H7 (cell line): ENCODE measurements around the gene ARR3. TPM values are rescaled to one million over a fixed set of nuclear protein-coding genes. Genes with fewer than 3 reads are reported as not detected.
"Not testable (repeated sequence)": the region's sequence is repeated elsewhere in the genome, so short reads cannot be mapped to it uniquely, and the experiment has no call there.

Experiments
- DNase-seq: peaks from one replicate; pipeline ENCODE4 v3.0.0; 2012
- H3K27me3 ChIP-seq: 2 replicates; pipeline ENCODE4 v1.6.0; 2011; ENCODE audit warnings: mild to moderate bottlenecking, low read length; ENCODE audit not compliant: control insufficient read depth, insufficient read depth
- H3K36me3 ChIP-seq: replicated peaks from 2 replicates; pipeline ENCODE4 v1.5.1; 2011; ENCODE audit warnings: low read length; ENCODE audit not compliant: control insufficient read depth, insufficient read depth
- H3K4me3 ChIP-seq: 2 replicates; pipeline ENCODE4 v1.5.1; 2011; ENCODE audit warnings: low read depth, mild to moderate bottlenecking, control low read depth, low read length, moderate library complexity; ENCODE audit not compliant: insufficient read depth
- total RNA-seq: library from RNA; depleted of rRNA; stranded (reverse); fragments of >200 nt; shearing (Covaris generic); gene quantifications from 2 replicates; pipeline ENCODE4 v1.2.3, GENCODE V29; 2014; rRNA removed

Gene ARR3
- total RNA-seq, 1 experiment from 2014 or later: not detected

GRCh38 chrX:70301716-70302115 is 33.6 kb downstream of the ARR3 start:
- peaks cover 3% of the 10 kb centered on the region for H3K36me3 ChIP-seq
- H3K4me3 ChIP-seq: no peak overlapping the region
- no peak for DNase-seq
- H3K27me3 ChIP-seq: no peaks in the 10 kb centered on the region

GRCh38 chrX:70313503-70313902 is 45.4 kb downstream of the ARR3 start:
- Histone ChIP-seq H3K36me3 (no peaks in the 10 kb centered on the region), H3K27me3 (no peaks in the 10 kb centered on the region), H3K4me3 (no peak overlapping the region)
- DNase-seq: no peak

- no peak overlapping the region for H3K4me3 ChIP-seq
- no peaks in the 10 kb centered on the region for H3K27me3 ChIP-seq
- no peak for DNase-seq
- no peaks in the 10 kb centered on the region; the same call in 1 of the 2 replicates for H3K36me3 ChIP-seq
Measured at GRCh38 chrX:70322784-70323183, 54.6 kb downstream of the ARR3 start.

GRCh38 chrX:70323628-70324027 is 55.5 kb downstream of the ARR3 start:
- not testable (repeated sequence) for H3K4me3 ChIP-seq, H3K36me3 ChIP-seq, H3K27me3 ChIP-seq, DNase-seq

GRCh38 chrX:70324326-70324725 is 56.2 kb downstream of the ARR3 start:
- no peak for DNase-seq
- H3K4me3 ChIP-seq: no peak overlapping the region
- H3K27me3 ChIP-seq: no peaks in the 10 kb centered on the region
- no peaks in the 10 kb centered on the region for H3K36me3 ChIP-seq

GRCh38 chrX:70331161-70331560 is 63.0 kb downstream of the ARR3 start:
- Histone ChIP-seq H3K4me3 (no peak overlapping the region), H3K36me3 (peaks cover 1% of the 10 kb centered on the region; the same call in 1 of the 2 replicates), H3K27me3 (no peaks in the 10 kb centered on the region)
- DNase-seq: no peak

Other genes starting within 250 kb of the ARR3 start
- gene AWAT2, start 218.4 kb upstream of the ARR3 start, total RNA-seq: 0.26 TPM in 1 of 2 replicates, not detected in the other
- not detected in 2 replicates for gene OTUD6A, start 205.9 kb upstream of the ARR3 start, total RNA-seq
- 47.5 and 57.2 TPM in 2 replicates for gene IGBP1, start 134.9 kb upstream of the ARR3 start, total RNA-seq
- 0.07 TPM in 1 of 2 replicates, not detected in the other for gene DGAT2L6, start 90.9 kb upstream of the ARR3 start, total RNA-seq
- not detected in 2 replicates for gene AWAT1, start 33.7 kb upstream of the ARR3 start, total RNA-seq
- not detected in 2 replicates for gene P2RY4, start 8.1 kb upstream of the ARR3 start, total RNA-seq
- gene RAB41, start 13.8 kb downstream of the ARR3 start, total RNA-seq: not detected in 2 replicates
- gene PDZD11, start 21.6 kb downstream of the ARR3 start, total RNA-seq: 35.0 and 37.5 TPM in 2 replicates
- gene KIF4A, start 21.8 kb downstream of the ARR3 start, total RNA-seq: 25.7 and 36.0 TPM in 2 replicates
- gene GDPD2, start 155.0 kb downstream of the ARR3 start, total RNA-seq: 1.5 and 2.0 TPM in 2 replicates
- 31.5 and 42.3 TPM in 2 replicates for gene DLG3, start 176.5 kb downstream of the ARR3 start, total RNA-seq